Endothelial cell of umbilical vein (primary cell): ENCODE data around the gene MR1. TPM values are rescaled to one million over a fixed set of nuclear protein-coding genes. Genes with fewer than 3 reads are reported as not detected.

Experiments used
- BruUV-seq: library from RNA; stranded (reverse); fragments of 400-500 nt; replicated peaks from 2 replicates; lab custom pipeline; 2021; lab: Mats Ljungman, UMichigan
- CTCF ChIA-PET: fragments of 300-600, 350-600 bp; sonication (Branson Sonifier 250); formaldehyde crosslinking; loops from one replicate; lab custom pipeline; 2021; ENCODE audit warnings: antibody characterized with exemption, inconsistent platforms; lab: Charles Lee
- POLR2A ChIA-PET: fragments of 300-600, 350-600 bp; sonication (Branson Sonifier 250); formaldehyde crosslinking; loops from one replicate; lab custom pipeline; 2021; ENCODE audit warnings: antibody characterized with exemption, inconsistent platforms; lab: Charles Lee
- DNase-seq: peaks from one replicate; pipeline ENCODE4 v3.0.0-alpha.2; 2011; ENCODE audit warnings: low read depth, low spot score
- FAIRE-seq: peaks from 2 replicates; lab custom pipeline; 2011; peaks lifted over from hg19 to GRCh38; lab: Jason Lieb, UNC
- H2AFZ ChIP-seq: 2 replicates; pipeline ENCODE4 v1.6.0; 2012; ENCODE audit warnings: low read depth, low read length, control low read depth, inconsistent platforms
- H3K27ac ChIP-seq: 2 replicates; pipeline ENCODE4 v1.5.1; 2011; ENCODE audit warnings: low read depth, mild to moderate bottlenecking, control low read depth, low read length, moderate library complexity; ENCODE audit not compliant: insufficient read depth
- H3K27me3 ChIP-seq, 2 experiments: 2 replicates each; pipeline versions ENCODE4 v1.6.0 to v1.6.1; 2011; ENCODE audit warnings: low read length in 2 of 2, mixed read lengths in 1 of 2; ENCODE audit not compliant: control insufficient read depth in 2 of 2, insufficient read depth in 2 of 2
- H3K36me3 ChIP-seq, 2 experiments: 2 replicates in 1 of 2; 3 replicates in 1 of 2; pipeline ENCODE4 v1.5.1; 2011; ENCODE audit warnings: low read length in 2 of 2, mild to moderate bottlenecking in 1 of 2, moderate library complexity in 1 of 2; ENCODE audit not compliant: control insufficient read depth in 2 of 2, insufficient read depth in 2 of 2; ENCODE audit errors: extremely low read depth in 1 of 2
- H3K4me1 ChIP-seq: 3 replicates; pipeline ENCODE4 v1.5.1; 2011; ENCODE audit warnings: mild to moderate bottlenecking, low read length; ENCODE audit not compliant: control insufficient read depth, insufficient read depth; ENCODE audit errors: extremely low read depth
- H3K4me2 ChIP-seq: 2 replicates; pipeline ENCODE4 v1.6.1; 2011; ENCODE audit warnings: low read length, control low read depth, mixed read lengths; ENCODE audit not compliant: insufficient read depth
- H3K4me3 ChIP-seq, 3 experiments: fragments of 200-600 bp in 1 of 3; sonication (generic), shearing (Covaris generic) in 1 of 3; replicated peaks in 1 of 3; 2 replicates each; pipeline ENCODE4 v1.5.1; 2011 to 2016; ENCODE audit warnings: control low read depth in 3 of 3, low read length in 3 of 3, mild to moderate bottlenecking in 2 of 3, inconsistent platforms in 1 of 3, low read depth in 1 of 3, moderate library complexity in 1 of 3; ENCODE audit not compliant: insufficient read depth in 1 of 3
- H3K79me2 ChIP-seq: 2 replicates; pipeline ENCODE4 v1.6.0; 2012; ENCODE audit warnings: low read length, inconsistent platforms; ENCODE audit not compliant: control insufficient read depth, insufficient read depth
- H3K9ac ChIP-seq: replicated peaks from 2 replicates; pipeline ENCODE3; 2011; ENCODE audit warnings: low read length, control low read depth; ENCODE audit not compliant: insufficient read depth; ENCODE audit errors: extremely low read depth
- H3K9me1 ChIP-seq: replicated peaks from 3 replicates; pipeline ENCODE4 v1.6.0; 2011; ENCODE audit warnings: mild to moderate bottlenecking, low read length; ENCODE audit not compliant: control insufficient read depth, insufficient read depth; ENCODE audit errors: extremely low read depth
- H3K9me3 ChIP-seq: replicated peaks from 2 replicates; pipeline ENCODE4 v1.5.1; 2012; ENCODE audit warnings: low read length, inconsistent platforms; ENCODE audit not compliant: control insufficient read depth, insufficient read depth
- H4K20me1 ChIP-seq: replicated peaks from 2 replicates; pipeline ENCODE3; 2011; ENCODE audit warnings: mild to moderate bottlenecking, low read length; ENCODE audit not compliant: control insufficient read depth, insufficient read depth; ENCODE audit errors: extremely low read depth
- EZH2 ChIP-seq: IDR thresholded peaks from 2 replicates; pipeline ENCODE4 v1.6.1; 2012; ENCODE audit warnings: borderline replicate concordance, low read depth, mild to moderate bottlenecking, moderate library complexity, low read length, inconsistent platforms; ENCODE audit not compliant: severe bottlenecking
- FOS ChIP-seq: IDR thresholded peaks from 2 replicates; pipeline ENCODE4 v1.6.1; 2011; ENCODE audit warnings: mild to moderate bottlenecking, low read length, moderate library complexity, borderline replicate concordance; ENCODE audit not compliant: insufficient read depth
- GATA2 ChIP-seq: IDR thresholded peaks from 2 replicates; pipeline ENCODE4 v1.7.0; 2011; ENCODE audit warnings: low read depth, mild to moderate bottlenecking, moderate library complexity, mixed read lengths, low read length; ENCODE audit not compliant: insufficient read length, insufficient read depth
- JUN ChIP-seq: IDR thresholded peaks from 2 replicates; pipeline ENCODE4 v1.6.1; 2011; ENCODE audit warnings: borderline replicate concordance, low read depth; ENCODE audit not compliant: insufficient read length, insufficient read depth
- MYC ChIP-seq: IDR thresholded peaks from one replicate; pipeline ENCODE4 v1.6.1; 2011; ENCODE audit warnings: mild to moderate bottlenecking, low read depth, low read length
- POLR2A ChIP-seq: IDR thresholded peaks from 2 replicates; pipeline ENCODE4 v1.6.1; 2012; ENCODE audit warnings: low read depth, mild to moderate bottlenecking, control low read depth, low read length
- POLR2AphosphoS5 ChIP-seq: IDR thresholded peaks from 2 replicates; pipeline ENCODE4 v1.6.1; 2012; ENCODE audit warnings: low read depth, mild to moderate bottlenecking, control low read depth, low read length, moderate library complexity; ENCODE audit not compliant: insufficient read depth
- dilution Hi-C: fragments of 300-500 bp; cut with MboI; formaldehyde crosslinking; loops from one replicate; pipeline ENCODE4 v1.15.0; 2019; ENCODE audit warnings: low sequenced_read_pairs; ENCODE audit not compliant: extremely low pct_ligation_motif_present
- intact Hi-C: fragments of 100-400 bp; cut with micrococcal nuclease; formaldehyde crosslinking; loops from one replicate; pipeline ENCODE4 v1.10.0; 2022
- polyA plus RNA-seq, 4 experiments: library from polyadenylated mRNA; depleted of rRNA in 3 of 4; stranded (reverse) in 3 of 4; unstranded in 1 of 4; fragments of >200 nt; gene quantifications; 2 replicates each; pipeline versions ENCODE4 v1.2.1 to v1.2.3, GENCODE V29; 2011 to 2012; ENCODE audit warnings: missing spikeins in 1 of 4
- total RNA-seq: library from RNA; stranded (reverse); gene quantifications from 2 replicates; pipeline ENCODE4 v1.2.3, GENCODE V29; 2021
- TF ChIP-seq, protein P1 (sequence below), 2 donors: IDR thresholded peaks; 1 replicate in 1 of 2; 2 replicates in 1 of 2; pipeline ENCODE4 v1.5.1; 2011; ENCODE audit warnings: low read length in 2 of 2, mild to moderate bottlenecking in 2 of 2, moderate library complexity in 2 of 2, control low read depth in 1 of 2, inconsistent platforms in 1 of 2, low read depth in 1 of 2; ENCODE audit not compliant: insufficient read depth in 1 of 2; ENCODE audit errors: extremely low read depth in 1 of 2
- TF ChIP-seq, protein P2 (sequence below): IDR thresholded peaks from 2 replicates; pipeline ENCODE4 v1.6.1; 2011; ENCODE audit not compliant: insufficient read depth, insufficient read length

The MR1 gene
- total and polyA plus RNA-seq, 2 donors (not counting 3 experiments of a cell fraction or from before 2014, with no cell fraction given), result 1.3 to 2.5 TPM

DNA sequence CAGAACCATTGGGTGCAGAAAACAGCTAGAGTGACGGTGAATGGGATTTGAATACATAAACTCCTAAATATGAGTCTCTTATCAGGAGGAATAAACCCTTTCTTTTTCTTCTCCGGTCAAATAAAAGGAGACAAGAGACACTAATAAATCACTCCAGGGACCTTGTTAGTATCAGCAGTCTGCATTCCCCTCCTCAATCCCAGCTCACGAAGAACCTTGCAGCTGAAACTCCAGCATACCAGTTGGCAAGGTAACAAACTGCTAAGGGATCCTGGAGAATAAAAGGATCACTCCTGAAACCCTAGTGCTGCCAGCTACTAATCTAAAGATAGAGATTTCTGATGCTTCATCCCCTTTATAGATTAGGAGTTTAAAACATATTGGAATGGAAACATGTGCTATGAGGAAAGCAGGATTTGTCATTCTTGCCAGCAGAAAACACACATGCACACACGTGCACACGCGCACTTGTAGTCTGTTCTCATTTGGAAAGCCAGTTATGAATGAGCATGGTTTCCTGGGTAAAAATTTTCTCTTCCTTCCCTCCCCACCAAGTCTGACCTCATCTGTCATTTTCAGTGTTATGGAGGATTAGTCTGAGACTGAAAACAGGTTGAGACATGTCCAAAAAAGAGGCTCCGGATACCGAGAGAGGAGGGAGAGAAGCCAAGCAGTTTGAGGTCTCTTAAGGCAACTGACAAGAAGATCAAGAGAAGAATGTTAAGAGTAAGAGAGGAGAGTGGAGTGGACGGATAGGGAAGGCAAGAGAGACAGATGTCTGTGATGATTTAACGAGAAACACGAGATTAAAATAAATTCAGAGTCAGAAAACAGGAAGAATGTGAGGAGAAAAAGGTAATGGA, 65.6 kb downstream of the MR1 start:
- dilution Hi-C loops (no loop called here), intact Hi-C loops (loop anchor here (1.0 to 5.0 kb wide), 2 partner anchors 9 to 597 kb away; partner anchors contain the start of gene ACBD6)
- H3K36me3 ChIP-seq, result no peaks in the 10 kb centered on the region
- FAIRE-seq (peak; percentile 12), DNase-seq (peak; percentile 60)
- no TSS peak for BruUV-seq
- TF ChIP-seq MYC, result no peak
- no peak for TF ChIP-seq FOS
- no peak for TF ChIP-seq GATA2
- no peak for TF ChIP-seq JUN
- TF ChIP-seq POLR2AphosphoS5, result no peak
- TF ChIP-seq, protein P1, sequence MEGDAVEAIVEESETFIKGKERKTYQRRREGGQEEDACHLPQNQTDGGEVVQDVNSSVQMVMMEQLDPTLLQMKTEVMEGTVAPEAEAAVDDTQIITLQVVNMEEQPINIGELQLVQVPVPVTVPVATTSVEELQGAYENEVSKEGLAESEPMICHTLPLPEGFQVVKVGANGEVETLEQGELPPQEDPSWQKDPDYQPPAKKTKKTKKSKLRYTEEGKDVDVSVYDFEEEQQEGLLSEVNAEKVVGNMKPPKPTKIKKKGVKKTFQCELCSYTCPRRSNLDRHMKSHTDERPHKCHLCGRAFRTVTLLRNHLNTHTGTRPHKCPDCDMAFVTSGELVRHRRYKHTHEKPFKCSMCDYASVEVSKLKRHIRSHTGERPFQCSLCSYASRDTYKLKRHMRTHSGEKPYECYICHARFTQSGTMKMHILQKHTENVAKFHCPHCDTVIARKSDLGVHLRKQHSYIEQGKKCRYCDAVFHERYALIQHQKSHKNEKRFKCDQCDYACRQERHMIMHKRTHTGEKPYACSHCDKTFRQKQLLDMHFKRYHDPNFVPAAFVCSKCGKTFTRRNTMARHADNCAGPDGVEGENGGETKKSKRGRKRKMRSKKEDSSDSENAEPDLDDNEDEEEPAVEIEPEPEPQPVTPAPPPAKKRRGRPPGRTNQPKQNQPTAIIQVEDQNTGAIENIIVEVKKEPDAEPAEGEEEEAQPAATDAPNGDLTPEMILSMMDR (IDR thresholded peaks at IDR 0.05; ENCODE audit: extremely low read depth in 1 of 2, insufficient read depth in 1 of 2, low read depth in 1 of 2, low read length in 2 of 2), result no peak
- TF ChIP-seq, protein P2, sequence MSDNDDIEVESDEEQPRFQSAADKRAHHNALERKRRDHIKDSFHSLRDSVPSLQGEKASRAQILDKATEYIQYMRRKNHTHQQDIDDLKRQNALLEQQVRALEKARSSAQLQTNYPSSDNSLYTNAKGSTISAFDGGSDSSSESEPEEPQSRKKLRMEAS, result no peak
- TF ChIP-seq POLR2A, result no peak
- TF ChIP-seq EZH2, result no peak
- ChIA-PET CTCF (interaction anchor here (1.0 to 6.4 kb wide), 8 partner anchors 8 to 218 kb away, joined by 3 to 37 read pairs (median 4); no protein-coding TSS in a partner anchor), POLR2A (interaction anchor here (1.2 to 2.5 kb wide), 3 partner anchors 9 to 11 kb away, joined by 7 to 14 read pairs (median 12); partner anchors contain the start of gene IER5)
- no peaks in the 10 kb centered on the region for H3K9me1 ChIP-seq
- H3K4me3 ChIP-seq, result no peak overlapping the region
- H3K27ac ChIP-seq, result peak overlapping the region; percentile 19
- no peaks in the 10 kb centered on the region for H4K20me1 ChIP-seq
- no peak overlapping the region for H3K9ac ChIP-seq
- H2AFZ ChIP-seq, result peak overlapping the region; percentile 23
- H3K4me2 ChIP-seq, result peak overlapping the region; percentile 26
- peaks cover 47% of the 10 kb centered on the region for H3K4me1 ChIP-seq
- no peaks in the 10 kb centered on the region for H3K79me2 ChIP-seq
- H3K9me3 ChIP-seq, result no peaks in the 10 kb centered on the region
- no peaks in the 10 kb centered on the region for H3K27me3 ChIP-seq
